22Rv1 (cell line): ENCODE data around the gene NAALADL1.
A peak's percentile ranks its signal among the peaks of the same experiment; 100 is the strongest.

Experiments
- H3K27ac ChIP-seq: fragments of 450-650 bp; 2 replicates; pipeline ENCODE4 v1.5.1; 2017
- ZFX ChIP-seq: fragments of 450-650 bp; IDR thresholded peaks from 2 replicates; pipeline ENCODE4 v1.6.1; 2017; ENCODE audit warnings: antibody characterized with exemption, borderline replicate concordance
- TF ChIP-seq, protein P1 (sequence below): fragments of 450-650 bp; IDR thresholded peaks from 2 replicates; pipeline ENCODE4 v1.5.1; 2017; ENCODE audit warnings: mild to moderate bottlenecking

NAALADL1 gene

GRCh38 chr11:64998141-64998540 is 60.2 kb downstream of the NAALADL1 start:
- H3K27ac ChIP-seq, result peak overlapping the region; percentile 58

GRCh38 chr11:64996710-64997380 is 61.5 kb downstream of the NAALADL1 start, which contains the start of gene BATF2:
Gene BATF2 (minus strand): TSS chr11:64996971. CDS start chr11:64996914, 57 bp downstream.
- no peak within 1 kb of the TSS for H3K27ac ChIP-seq

More at GRCh38 chr11:64998141-64998540, 60.2 kb downstream of the NAALADL1 start:
- no peak for TF ChIP-seq ZFX
- TF ChIP-seq, protein P1, sequence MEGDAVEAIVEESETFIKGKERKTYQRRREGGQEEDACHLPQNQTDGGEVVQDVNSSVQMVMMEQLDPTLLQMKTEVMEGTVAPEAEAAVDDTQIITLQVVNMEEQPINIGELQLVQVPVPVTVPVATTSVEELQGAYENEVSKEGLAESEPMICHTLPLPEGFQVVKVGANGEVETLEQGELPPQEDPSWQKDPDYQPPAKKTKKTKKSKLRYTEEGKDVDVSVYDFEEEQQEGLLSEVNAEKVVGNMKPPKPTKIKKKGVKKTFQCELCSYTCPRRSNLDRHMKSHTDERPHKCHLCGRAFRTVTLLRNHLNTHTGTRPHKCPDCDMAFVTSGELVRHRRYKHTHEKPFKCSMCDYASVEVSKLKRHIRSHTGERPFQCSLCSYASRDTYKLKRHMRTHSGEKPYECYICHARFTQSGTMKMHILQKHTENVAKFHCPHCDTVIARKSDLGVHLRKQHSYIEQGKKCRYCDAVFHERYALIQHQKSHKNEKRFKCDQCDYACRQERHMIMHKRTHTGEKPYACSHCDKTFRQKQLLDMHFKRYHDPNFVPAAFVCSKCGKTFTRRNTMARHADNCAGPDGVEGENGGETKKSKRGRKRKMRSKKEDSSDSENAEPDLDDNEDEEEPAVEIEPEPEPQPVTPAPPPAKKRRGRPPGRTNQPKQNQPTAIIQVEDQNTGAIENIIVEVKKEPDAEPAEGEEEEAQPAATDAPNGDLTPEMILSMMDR, result no peak

DNA sequence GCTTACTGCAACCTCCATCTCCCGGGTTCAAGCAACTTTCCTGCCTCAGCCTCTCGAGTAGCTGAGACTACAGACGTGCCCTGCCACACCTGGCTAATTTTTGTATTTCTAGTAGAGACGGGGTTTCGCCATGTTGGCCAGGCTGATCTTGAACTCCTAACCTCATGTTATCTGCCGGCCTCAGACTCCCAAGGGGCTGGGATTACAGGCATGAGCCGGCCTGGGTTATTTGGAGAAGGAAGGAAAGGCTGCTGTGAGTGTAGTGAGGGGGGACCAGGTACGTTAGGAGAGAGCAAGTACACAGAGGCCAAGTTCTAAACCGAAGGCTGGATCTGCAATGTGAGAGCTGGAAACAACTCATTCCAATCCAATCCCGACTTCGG is 62.0 kb downstream of the NAALADL1 start:
- no peak for TF ChIP-seq ZFX
- TF ChIP-seq, protein P1, result no peak
- no peak overlapping the region for H3K27ac ChIP-seq

More at GRCh38 chr11:64996710-64997380, 61.5 kb downstream of the NAALADL1 start, which contains the start of gene BATF2:
- TF ChIP-seq, protein P1, result peak; percentile 58
- no peak for TF ChIP-seq ZFX
